PC-9 (cell line): ENCODE results near the gene SELENON. TPM values are rescaled to one million over a fixed set of nuclear protein-coding genes. Genes with fewer than 3 reads are reported as not detected.

Experiments
- BruUV-seq: library from RNA; stranded (reverse); fragments of 400-500 nt; replicated peaks from 2 replicates; lab custom pipeline; 2021; lab: Mats Ljungman, UMichigan
- CTCF ChIA-PET: fragments of 300-600 bp; sonication (Branson Sonifier 250); formaldehyde crosslinking; loops from one replicate; lab custom pipeline; 2022; ENCODE audit warnings: antibody characterized with exemption; lab: Charles Lee
- POLR2A ChIA-PET: fragments of 300-600 bp; sonication (Branson Sonifier 250); formaldehyde crosslinking; loops from one replicate; lab custom pipeline; 2022; ENCODE audit warnings: antibody characterized with exemption; ENCODE audit not compliant: unreplicated experiment; lab: Charles Lee
- DNase-seq, 2 experiments: peaks; one replicate each; pipeline versions ENCODE4 v3.0.0 to v3.0.0-alpha.2; 2015 to 2022; ENCODE audit warnings: mixed read lengths in 1 of 2
- H2AFZ ChIP-seq: fragments of 200-600 bp; sonication (generic); 2 replicates; pipeline ENCODE4 v1.8.1; 2017; ENCODE audit warnings: antibody characterized with exemption
- H3F3A ChIP-seq: fragments of 200-600 bp; sonication (generic); 2 replicates; pipeline ENCODE4 v1.8.1; 2017; ENCODE audit warnings: antibody characterized with exemption, mild to moderate bottlenecking, low read depth; ENCODE audit not compliant: insufficient read depth
- H3K27ac ChIP-seq: fragments of 200-600 bp; sonication (generic); 2 replicates; pipeline ENCODE4 v1.6.1; 2016; ENCODE audit warnings: mixed run types
- H3K27me3 ChIP-seq: fragments of 200-600 bp; sonication (generic); 2 replicates; pipeline ENCODE4 v1.6.1; 2016; ENCODE audit warnings: low read depth, mixed run types; ENCODE audit not compliant: insufficient read depth
- H3K36me3 ChIP-seq: fragments of 200-600 bp; sonication (generic); 2 replicates; pipeline ENCODE4 v1.6.1; 2016; ENCODE audit warnings: low read depth, mixed run types
- H3K4me1 ChIP-seq: fragments of 200-600 bp; sonication (generic); replicated peaks from 2 replicates; pipeline ENCODE4 v1.6.1; 2016; ENCODE audit warnings: mixed run types; ENCODE audit not compliant: insufficient read depth
- H3K4me2 ChIP-seq: fragments of 200-600 bp; sonication (generic); 2 replicates; pipeline ENCODE4 v1.6.1; 2017; ENCODE audit warnings: mixed run types
- H3K4me3 ChIP-seq: fragments of 200-600 bp; sonication (generic); 2 replicates; pipeline ENCODE4 v1.6.1; 2016; ENCODE audit warnings: mixed run types
- H3K79me2 ChIP-seq: fragments of 200-600 bp; sonication (generic); 2 replicates; pipeline ENCODE4 v1.6.1; 2017; ENCODE audit warnings: low read depth, mixed run types
- H3K9me2 ChIP-seq: fragments of 200-600 bp; sonication (generic); 2 replicates; pipeline ENCODE4 v1.8.1; 2017; ENCODE audit warnings: mild to moderate bottlenecking; ENCODE audit not compliant: insufficient read depth
- H3K9me3 ChIP-seq: fragments of 200-600 bp; sonication (generic); 2 replicates; pipeline ENCODE4 v1.8.1; 2016; ENCODE audit warnings: low read depth; ENCODE audit not compliant: insufficient read depth
- H4K20me1 ChIP-seq: fragments of 200-600 bp; sonication (generic); 2 replicates; pipeline ENCODE4 v1.8.1; 2017; ENCODE audit not compliant: insufficient read depth
- CTCF ChIP-seq: fragments of 200-600 bp; sonication (generic); conservative IDR thresholded peaks from 2 replicates; pipeline ENCODE4 v1.6.1; 2017; ENCODE audit warnings: mixed run types, antibody characterized with exemption, mild to moderate bottlenecking, moderate library complexity
- EZH2 ChIP-seq: fragments of 200-600 bp; sonication (generic); IDR thresholded peaks from 2 replicates; pipeline ENCODE4 v1.8.0; 2017; ENCODE audit warnings: antibody characterized with exemption, low read depth
- intact Hi-C: fragments of 100-400 bp; cut with micrococcal nuclease; formaldehyde crosslinking; loops from one replicate; pipeline ENCODE4 v1.10.0; 2022; ENCODE audit not compliant: unreplicated experiment
- total RNA-seq: library from RNA; stranded (reverse); gene quantifications from 2 replicates; pipeline ENCODE4 v1.2.3, GENCODE V29; 2021

Gene SELENON
- total RNA-seq, 1 experiment from 2014 or later, result 44.3 TPM

- intact Hi-C loops, result no loop called here
- H3K4me3 ChIP-seq, result no peak overlapping the region
- no peak for DNase-seq
- H3F3A ChIP-seq, result no peaks in the 10 kb centered on the region
- CTCF ChIA-PET, result no interaction called here
- H3K9me3 ChIP-seq, result no peaks in the 10 kb centered on the region
- H3K79me2 ChIP-seq, result no peaks in the 10 kb centered on the region
- H3K27me3 ChIP-seq, result no peaks in the 10 kb centered on the region
- H3K4me1 ChIP-seq, result no peaks in the 10 kb centered on the region
- no peak overlapping the region for H2AFZ ChIP-seq
- no TSS peak for BruUV-seq
- no peaks in the 10 kb centered on the region for H3K9me2 ChIP-seq
- POLR2A ChIA-PET, result no interaction called here
- H4K20me1 ChIP-seq, result no peaks in the 10 kb centered on the region
- no peak overlapping the region for H3K4me2 ChIP-seq
- H3K36me3 ChIP-seq, result no peaks in the 10 kb centered on the region
- TF ChIP-seq EZH2, result no peak
- TF ChIP-seq CTCF, result no peak
- H3K27ac ChIP-seq, result no peak overlapping the region
Observed at GRCh38 chr1:25757151-25757845, 42.7 kb upstream of the SELENON start.

- BruUV-seq, result no TSS peak
- Histone ChIP-seq H3K4me1 (no peaks in the 10 kb centered on the region), H3F3A (no peaks in the 10 kb centered on the region), H3K36me3 (no peaks in the 10 kb centered on the region), H2AFZ (no peak overlapping the region), H3K27ac (no peak overlapping the region), H3K9me3 (no peaks in the 10 kb centered on the region), H3K27me3 (no peaks in the 10 kb centered on the region), H4K20me1 (no peaks in the 10 kb centered on the region), H3K4me3 (no peak overlapping the region), H3K9me2 (no peaks in the 10 kb centered on the region), H3K4me2 (no peak overlapping the region), H3K79me2 (no peaks in the 10 kb centered on the region)
- no peak for TF ChIP-seq EZH2
- no peak for TF ChIP-seq CTCF
- intact Hi-C loops, result no loop called here
- CTCF ChIA-PET, result no interaction called here
- POLR2A ChIA-PET, result no interaction called here
- DNase-seq, result no peak
Observed at GRCh38 chr1:25757846-25758185, 42.2 kb upstream of the SELENON start.

GRCh38 chr1:25758466-25759070, 41.4 kb upstream of the SELENON start:
- no peak for DNase-seq
- Histone ChIP-seq H3K4me3 (no peak overlapping the region), H3K36me3 (no peaks in the 10 kb centered on the region), H3F3A (no peaks in the 10 kb centered on the region), H2AFZ (no peak overlapping the region), H3K27ac (no peak overlapping the region), H3K4me2 (no peak overlapping the region), H3K9me3 (no peaks in the 10 kb centered on the region), H3K9me2 (no peaks in the 10 kb centered on the region), H3K79me2 (no peaks in the 10 kb centered on the region), H3K27me3 (no peaks in the 10 kb centered on the region), H4K20me1 (no peaks in the 10 kb centered on the region), H3K4me1 (no peaks in the 10 kb centered on the region)
- no TSS peak for BruUV-seq
- CTCF ChIA-PET, result interaction anchor here (0.5 kb wide), 1 partner anchor 151 kb away, joined by 6 read pairs; no protein-coding TSS in a partner anchor
- POLR2A ChIA-PET, result interaction anchor here (0.7 to 1.0 kb wide), 2 partner anchors 15 to 1075 kb away, joined by 5 to 9 read pairs; no protein-coding TSS in a partner anchor
- intact Hi-C loops, result no loop called here
- TF ChIP-seq EZH2 (no peak), CTCF (no peak)
